K562 (cell line): Measurements from ENCODE around the gene POLL. TPM values are rescaled to one million over a fixed set of nuclear protein-coding genes. Genes with fewer than 3 reads are reported as not detected.

ENCODE experiments used
- ATF7 ChIP-seq: fragments of 450-650 bp; IDR thresholded peaks from 2 replicates; pipeline ENCODE4 v1.7.1; 2014; ENCODE audit warnings: mild to moderate bottlenecking, moderate library complexity
- CXXC5 ChIP-seq: fragments of 250-450 bp; sonication (Bioruptor Pico); IDR thresholded peaks from 2 replicates; pipeline ENCODE4 v1.8.0; 2022; ENCODE audit warnings: inconsistent platforms, mild to moderate bottlenecking, moderate library complexity
- EP400 ChIP-seq: fragments of 450-650 bp; IDR thresholded peaks from 2 replicates; pipeline ENCODE4 v1.6.1; 2017; ENCODE audit warnings: antibody characterized with exemption, mild to moderate bottlenecking, moderate library complexity
- FUS ChIP-seq: fragments of 200-400 bp; formaldehyde crosslinking; optimal IDR thresholded peaks from 2 replicates; pipeline ENCODE3; 2017; ENCODE audit warnings: low read depth, low read length
- HMGN3 ChIP-seq: IDR thresholded peaks from 2 replicates; pipeline ENCODE4 v1.6.1; 2011; ENCODE audit warnings: borderline replicate concordance, low read depth, mild to moderate bottlenecking, mixed read lengths, low read length; ENCODE audit not compliant: insufficient read length; ENCODE audit errors: extremely low read depth
- HNRNPH1 ChIP-seq: fragments of 200-400 bp; formaldehyde crosslinking; optimal IDR thresholded peaks from 2 replicates; pipeline ENCODE3; 2017; ENCODE audit warnings: low read depth, mild to moderate bottlenecking, low read length, moderate library complexity
- KDM1A ChIP-seq, 2 experiments: fragments of 450-650 bp; IDR thresholded peaks; 2 replicates each; pipeline ENCODE4 v1.6.1; 2016; ENCODE audit warnings: mild to moderate bottlenecking in 2 of 2
- NFYB ChIP-seq: IDR thresholded peaks from 2 replicates; pipeline ENCODE4 v1.6.1; 2011; ENCODE audit warnings: mild to moderate bottlenecking, moderate library complexity; ENCODE audit not compliant: insufficient read length; ENCODE audit errors: extremely low read depth
- RBM25 ChIP-seq: fragments of 200-400 bp; formaldehyde crosslinking; IDR thresholded peaks from 2 replicates; pipeline ENCODE4 v1.6.1; 2018; ENCODE audit warnings: low read length, low read depth, moderate library complexity; ENCODE audit not compliant: severe bottlenecking
- RCOR1 ChIP-seq, 2 experiments: IDR thresholded peaks; 2 replicates each; pipeline ENCODE4 v1.6.1; 2012; ENCODE audit warnings: low read depth in 2 of 2, low read length in 2 of 2, borderline replicate concordance in 1 of 2, improper control_type of control experiment in 1 of 2
- ZNF212 ChIP-seq: fragments of 450-650 bp; formaldehyde crosslinking; IDR thresholded peaks from 2 replicates; pipeline ENCODE4 v1.4.0; 2020; ENCODE audit warnings: mild to moderate bottlenecking
- polyA plus RNA-seq, 8 experiments: library from polyadenylated mRNA; depleted of rRNA in 4 of 8; stranded (reverse) in 5 of 8; unstranded in 3 of 8; fragments of >200 nt; fragmentation: Nextera tagmentation in 2 of 8; fragmentation: Illumina TruSeq in 1 of 8; extraction: Ambion mirVana in 2 of 8; extraction: Trizol in 1 of 8; gene quantifications; 2 replicates each; pipeline versions ENCODE4 v1.2.1 to v1.2.3, GENCODE V29; 2011 to 2014; ENCODE audit warnings: inconsistent platforms in 1 of 8, missing spikeins in 1 of 8
- total RNA-seq, 7 experiments: library from RNA; depleted of rRNA in 6 of 7; stranded (reverse); fragments of >200 nt in 6 of 7; fragmentation: Illumina TruSeq in 2 of 7; extraction: Trizol in 2 of 7; gene quantifications; 2 replicates each; pipeline versions ENCODE4 v1.2.1 to v1.2.3, GENCODE V29; 2011 to 2021; ENCODE audit warnings: low replicate concordance in 1 of 7
- TF ChIP-seq, protein P1 (sequence below): fragments of 250-450 bp; sonication (Bioruptor Pico); IDR thresholded peaks from 2 replicates; pipeline ENCODE4 v1.8.0; 2022; ENCODE audit warnings: moderate library complexity, mild to moderate bottlenecking, inconsistent platforms
- TF ChIP-seq, protein P2 (sequence below): fragments of 250-450 bp; sonication (Bioruptor Pico); IDR thresholded peaks from 2 replicates; pipeline ENCODE4 v1.4.0; 2020; ENCODE audit warnings: mild to moderate bottlenecking, moderate library complexity, borderline replicate concordance
- TF ChIP-seq, protein P3 (sequence below): fragments of 450-650 bp; conservative IDR thresholded peaks from 2 replicates; pipeline ENCODE4 v1.6.1; 2016; ENCODE audit warnings: missing genetic modification characterization, low read depth, mild to moderate bottlenecking, missing compliant biosample characterization, moderate library complexity

POLL gene
- total and polyA plus RNA-seq, 9 of the 15 experiments (the other 6 are each of a cell fraction or from before 2014, with no cell fraction given): 1.2 to 18.7 (median 10.9) TPM

DNA sequence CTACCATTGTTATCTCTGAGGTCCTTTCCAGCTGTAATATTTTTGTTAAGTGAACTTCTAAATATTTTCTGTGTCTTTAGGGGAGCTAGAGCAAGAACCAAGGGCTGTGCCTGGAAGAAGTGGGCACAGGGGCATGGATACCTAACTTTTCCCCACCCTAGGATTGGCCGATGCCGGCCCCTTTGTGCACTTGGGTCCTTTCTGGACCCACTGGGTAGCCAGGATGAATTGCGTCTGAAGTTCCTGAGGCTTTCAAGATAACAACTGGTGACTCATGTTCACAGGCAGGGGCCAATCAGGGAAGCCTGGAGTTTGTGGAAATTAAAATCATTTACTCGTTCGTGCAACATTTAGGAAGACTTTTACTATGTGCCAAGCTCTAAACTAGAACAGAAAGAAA, 822 bp upstream of the POLL start (continued):
- TF ChIP-seq FUS: no peak
- TF ChIP-seq, protein P1, sequence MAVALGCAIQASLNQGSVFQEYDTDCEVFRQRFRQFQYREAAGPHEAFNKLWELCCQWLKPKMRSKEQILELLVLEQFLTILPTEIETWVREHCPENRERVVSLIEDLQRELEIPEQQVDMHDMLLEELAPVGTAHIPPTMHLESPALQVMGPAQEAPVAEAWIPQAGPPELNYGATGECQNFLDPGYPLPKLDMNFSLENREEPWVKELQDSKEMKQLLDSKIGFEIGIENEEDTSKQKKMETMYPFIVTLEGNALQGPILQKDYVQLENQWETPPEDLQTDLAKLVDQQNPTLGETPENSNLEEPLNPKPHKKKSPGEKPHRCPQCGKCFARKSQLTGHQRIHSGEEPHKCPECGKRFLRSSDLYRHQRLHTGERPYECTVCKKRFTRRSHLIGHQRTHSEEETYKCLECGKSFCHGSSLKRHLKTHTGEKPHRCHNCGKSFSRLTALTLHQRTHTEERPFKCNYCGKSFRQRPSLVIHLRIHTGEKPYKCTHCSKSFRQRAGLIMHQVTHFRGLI: no peak
- 0 out of 4 replicates have a peak, but pooled peaks of 1 of the 2 experiments have one; percentile 10 for TF ChIP-seq RCOR1 (IDR thresholded peaks at IDR 0.05; ENCODE audit: borderline replicate concordance in 1 of 2, low read depth in 2 of 2, low read length in 2 of 2)
- TF ChIP-seq HNRNPH1: no peak
- 0 out of 2 replicates have a peak, but pooled peaks have one; percentile 10 for TF ChIP-seq CXXC5
- peak; percentile 88 for TF ChIP-seq NFYB
- no peak for TF ChIP-seq EP400
- TF ChIP-seq KDM1A (IDR thresholded peaks at IDR 0.05): 0 out of 4 replicates have a peak, but pooled peaks of 1 of the 2 experiments have one; percentile 2
- peak; percentile 46; the same call in 1 of the 2 replicates for TF ChIP-seq ATF7
- TF ChIP-seq, protein P2, sequence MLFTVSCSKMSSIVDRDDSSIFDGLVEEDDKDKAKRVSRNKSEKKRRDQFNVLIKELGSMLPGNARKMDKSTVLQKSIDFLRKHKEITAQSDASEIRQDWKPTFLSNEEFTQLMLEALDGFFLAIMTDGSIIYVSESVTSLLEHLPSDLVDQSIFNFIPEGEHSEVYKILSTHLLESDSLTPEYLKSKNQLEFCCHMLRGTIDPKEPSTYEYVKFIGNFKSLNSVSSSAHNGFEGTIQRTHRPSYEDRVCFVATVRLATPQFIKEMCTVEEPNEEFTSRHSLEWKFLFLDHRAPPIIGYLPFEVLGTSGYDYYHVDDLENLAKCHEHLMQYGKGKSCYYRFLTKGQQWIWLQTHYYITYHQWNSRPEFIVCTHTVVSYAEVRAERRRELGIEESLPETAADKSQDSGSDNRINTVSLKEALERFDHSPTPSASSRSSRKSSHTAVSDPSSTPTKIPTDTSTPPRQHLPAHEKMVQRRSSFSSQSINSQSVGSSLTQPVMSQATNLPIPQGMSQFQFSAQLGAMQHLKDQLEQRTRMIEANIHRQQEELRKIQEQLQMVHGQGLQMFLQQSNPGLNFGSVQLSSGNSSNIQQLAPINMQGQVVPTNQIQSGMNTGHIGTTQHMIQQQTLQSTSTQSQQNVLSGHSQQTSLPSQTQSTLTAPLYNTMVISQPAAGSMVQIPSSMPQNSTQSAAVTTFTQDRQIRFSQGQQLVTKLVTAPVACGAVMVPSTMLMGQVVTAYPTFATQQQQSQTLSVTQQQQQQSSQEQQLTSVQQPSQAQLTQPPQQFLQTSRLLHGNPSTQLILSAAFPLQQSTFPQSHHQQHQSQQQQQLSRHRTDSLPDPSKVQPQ (CRISPR knock-in tag): no peak
- no peak for TF ChIP-seq HMGN3
- no peak for TF ChIP-seq ZNF212 (CRISPR knock-in tag)
- peak; percentile 33 for TF ChIP-seq RBM25
- TF ChIP-seq, protein P3, sequence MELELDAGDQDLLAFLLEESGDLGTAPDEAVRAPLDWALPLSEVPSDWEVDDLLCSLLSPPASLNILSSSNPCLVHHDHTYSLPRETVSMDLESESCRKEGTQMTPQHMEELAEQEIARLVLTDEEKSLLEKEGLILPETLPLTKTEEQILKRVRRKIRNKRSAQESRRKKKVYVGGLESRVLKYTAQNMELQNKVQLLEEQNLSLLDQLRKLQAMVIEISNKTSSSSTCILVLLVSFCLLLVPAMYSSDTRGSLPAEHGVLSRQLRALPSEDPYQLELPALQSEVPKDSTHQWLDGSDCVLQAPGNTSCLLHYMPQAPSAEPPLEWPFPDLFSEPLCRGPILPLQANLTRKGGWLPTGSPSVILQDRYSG: no peak
